ENCODE data around the gene ABTB2. TPM values are rescaled to one million over a fixed set of nuclear protein-coding genes. Genes with fewer than 3 reads are reported as not detected.

ABTB2 gene
- total and polyA plus RNA-seq, 7 donors = 4.5 to 24.7 (median 18.5) TPM

- Histone ChIP-seq H3K27ac (no peak overlapping the region), H3K4me3 (no peak overlapping the region), H3K4me1 (no peaks in the 10 kb centered on the region), H3K9me3 (no peaks in the 10 kb centered on the region), H3K36me3 (ENCODE audit: insufficient read depth in 1 of 2, low read depth in 1 of 2) (peaks cover 6 to 79% of the 10 kb centered on the region in 2 donors), H3K27me3 (ENCODE audit: insufficient read depth in 3 of 3, low read length in 2 of 3) (no peaks in the 10 kb centered on the region)
- TF ChIP-seq CTCF (IDR thresholded peaks at IDR 0.05) = no peak
- ATAC-seq = no peak
- intact Hi-C loops (cut with DNase I) = loop anchor here in 1 of 2 donors (10.0 kb wide), 2 partner anchors 307 to 1663 kb away; no protein-coding TSS in a partner anchor
- 81 to 87% (median 84%) methylated on average over 16 to 18 of the region's 18 CpGs for WGBS, 3 donors
- no peak for DNase-seq
Observed at GRCh38 chr11:34151916-34152845, 205.6 kb downstream of the ABTB2 start.

- intact Hi-C loops (cut with DNase I) = loop anchor here in 1 of 2 donors (10.0 kb wide), 2 partner anchors 306 to 1664 kb away; no protein-coding TSS in a partner anchor
- no peak for ATAC-seq
- Histone ChIP-seq H3K36me3 (ENCODE audit: insufficient read depth in 1 of 2, low read depth in 1 of 2) (peaks cover 6 to 89% of the 10 kb centered on the region in 2 donors), H3K4me3 (no peak overlapping the region), H3K4me1 (no peaks in the 10 kb centered on the region), H3K9me3 (no peaks in the 10 kb centered on the region), H3K27me3 (ENCODE audit: insufficient read depth in 3 of 3, low read length in 2 of 3) (no peaks in the 10 kb centered on the region), H3K27ac (no peak overlapping the region)
- WGBS, 3 donors = 89 to 94% (median 91%) methylated on average over 5 of the region's 5 CpGs
- TF ChIP-seq CTCF (IDR thresholded peaks at IDR 0.05) = no peak
- DNase-seq = no peak
Observed at GRCh38 chr11:34151166-34151565, 206.6 kb downstream of the ABTB2 start.

GRCh38 chr11:34150494-34151151 lies 207.2 kb downstream of the ABTB2 start:
- 45 to 79% (median 52%) methylated on average over 6 of the region's 6 CpGs for WGBS, 3 donors
- ATAC-seq (peak in 2 of 4 donors; percentile 2 to 8), DNase-seq (no peak)
- Histone ChIP-seq H3K9me3 (no peaks in the 10 kb centered on the region), H3K4me1 (no peaks in the 10 kb centered on the region), H3K27me3 (ENCODE audit: insufficient read depth in 3 of 3, low read length in 2 of 3) (no peaks in the 10 kb centered on the region), H3K36me3 (ENCODE audit: insufficient read depth in 1 of 2, low read depth in 1 of 2) (peaks cover 6 to 95% of the 10 kb centered on the region in 2 donors), H3K27ac (no peak overlapping the region), H3K4me3 (no peak overlapping the region)
- intact Hi-C loops (cut with DNase I) = loop anchor here in 1 of 2 donors (10.0 kb wide), 2 partner anchors 306 to 1664 kb away; no protein-coding TSS in a partner anchor
- TF ChIP-seq CTCF (IDR thresholded peaks at IDR 0.05) = no peak

- Histone ChIP-seq H3K27me3 (ENCODE audit: insufficient read depth in 3 of 3, low read length in 2 of 3) (no peaks in the 10 kb centered on the region), H3K9me3 (no peaks in the 10 kb centered on the region), H3K4me3 (no peak overlapping the region), H3K36me3 (ENCODE audit: insufficient read depth in 1 of 2, low read depth in 1 of 2) (peaks cover 6 to 97% of the 10 kb centered on the region in 2 donors), H3K27ac (no peak overlapping the region), H3K4me1 (no peaks in the 10 kb centered on the region)
- WGBS, 3 donors = 47 to 81% (median 54%) methylated on average over 12 to 13 of the region's 13 CpGs
- DNase-seq (peak in 1 of 2 donors; percentile 59), ATAC-seq (peak; percentile 46 to 76 (median 63))
- intact Hi-C loops (cut with DNase I) = loop anchor here in 1 of 2 donors (10.0 kb wide), 2 partner anchors 305 to 1665 kb away; no protein-coding TSS in a partner anchor
- TF ChIP-seq CTCF (IDR thresholded peaks at IDR 0.05) = peak; percentile 24
Observed at GRCh38 chr11:34149786-34150185, 208.0 kb downstream of the ABTB2 start.

Data from psoas muscle (tissue), 8 donors.